HG02678 (cell line): ENCODE measurements around the gene ROCK2.

Source experiments
- ATAC-seq: cut with Tn5 transposase; IDR thresholded peaks from one replicate; pipeline ENCODE4 v1.9.1; 2021; ENCODE audit warnings: mild to moderate bottlenecking, moderate library complexity; ENCODE audit not compliant: unreplicated experiment

ROCK2 gene

GRCh38 chr2:11132036-11132671, 212.3 kb downstream of the ROCK2 start:
- no peak for ATAC-seq

GRCh38 chr2:11131166-11131920, 213.1 kb downstream of the ROCK2 start:
- no peak for ATAC-seq
